ENCODE data around the gene APC2. TPM values are rescaled to one million over a fixed set of nuclear protein-coding genes. Genes with fewer than 3 reads are reported as not detected.

APC2 gene
- total RNA-seq, 1 experiment from 2014 or later: 1.4 TPM

DNA sequence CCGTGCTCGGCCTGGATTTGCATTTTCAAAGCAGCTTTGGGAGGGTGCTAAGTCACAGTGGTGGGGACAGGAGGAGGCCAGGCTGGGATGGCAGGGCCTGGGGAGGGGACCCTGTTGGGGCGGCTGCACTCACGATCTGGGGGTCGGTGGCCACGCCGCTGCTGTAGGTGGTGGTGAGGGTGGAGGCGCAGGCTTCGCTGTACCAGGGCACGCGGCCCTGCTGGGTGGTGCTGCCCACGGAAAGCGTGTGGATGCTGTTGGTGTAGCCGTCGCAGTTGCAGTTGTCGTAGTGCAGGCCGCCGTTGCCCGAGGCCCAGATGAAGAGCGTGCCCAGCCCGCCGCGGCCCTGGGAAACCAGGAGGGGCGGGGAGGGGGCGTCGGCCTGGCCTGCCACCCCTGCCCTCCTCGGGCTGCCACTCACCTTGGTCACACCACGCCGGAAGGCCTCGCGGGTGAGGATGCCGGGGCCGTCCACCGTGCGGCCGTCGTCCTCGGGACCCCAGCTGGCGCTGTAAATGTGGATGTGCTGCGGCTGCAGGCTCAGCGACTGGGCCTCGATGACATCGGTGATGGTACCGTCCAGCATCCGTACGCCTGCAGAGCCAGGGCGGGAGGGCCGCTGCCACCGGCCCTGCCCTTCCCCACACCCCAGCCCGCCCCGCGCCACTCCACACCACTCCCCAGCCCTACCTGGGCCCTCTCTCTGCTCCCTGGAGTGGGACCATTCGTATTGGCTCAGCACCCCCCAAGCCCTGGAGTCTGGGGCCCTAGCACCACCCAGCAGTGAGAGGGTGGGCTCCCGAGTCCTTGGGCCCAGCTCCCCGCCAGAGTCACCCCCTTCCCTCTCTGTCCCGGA, 37.0 kb downstream of the APC2 start:
- ATAC-seq (no peak), DNase-seq (no peak)
- H3K9me3 ChIP-seq (ENCODE audit: low read length): no peaks in the 10 kb centered on the region
- ChIA-PET POLR2A (ENCODE audit: unreplicated experiment) (no interaction called here), CTCF (no interaction called here)
- no peaks in the 10 kb centered on the region for H3F3A ChIP-seq (ENCODE audit: low read length, unreplicated experiment)
- H3K27ac ChIP-seq (ENCODE audit: low read length): no peak overlapping the region
- no peaks in the 10 kb centered on the region for H4K20me1 ChIP-seq (ENCODE audit: low read length)
- H3K4me3 ChIP-seq (ENCODE audit: low read length): no peak overlapping the region
- no peak overlapping the region for H2AFZ ChIP-seq (ENCODE audit: low read length)
- H3K27me3 ChIP-seq (ENCODE audit: low read length): no peaks in the 10 kb centered on the region
- H3K79me2 ChIP-seq (ENCODE audit: low read length): 0 out of 2 replicates have a peak, but pooled peaks cover 2% of the 10 kb centered on the region
- no peak overlapping the region for H3K9ac ChIP-seq (ENCODE audit: low read length)
- H3K9me2 ChIP-seq (replicated peaks; ENCODE audit: low read length): no peaks in the 10 kb centered on the region
- BruUV-seq (replicated peaks): no TSS peak
- 0 out of 2 replicates have a peak, but pooled peaks cover 3% of the 10 kb centered on the region for H3K4me1 ChIP-seq (ENCODE audit: insufficient read depth, low read length)
- intact Hi-C loops (cut with micrococcal nuclease): no loop called here
- no peak for TF ChIP-seq EZH2 (IDR thresholded peaks at IDR 0.05; ENCODE audit: low read length, unreplicated experiment)
- TF ChIP-seq, protein P1, sequence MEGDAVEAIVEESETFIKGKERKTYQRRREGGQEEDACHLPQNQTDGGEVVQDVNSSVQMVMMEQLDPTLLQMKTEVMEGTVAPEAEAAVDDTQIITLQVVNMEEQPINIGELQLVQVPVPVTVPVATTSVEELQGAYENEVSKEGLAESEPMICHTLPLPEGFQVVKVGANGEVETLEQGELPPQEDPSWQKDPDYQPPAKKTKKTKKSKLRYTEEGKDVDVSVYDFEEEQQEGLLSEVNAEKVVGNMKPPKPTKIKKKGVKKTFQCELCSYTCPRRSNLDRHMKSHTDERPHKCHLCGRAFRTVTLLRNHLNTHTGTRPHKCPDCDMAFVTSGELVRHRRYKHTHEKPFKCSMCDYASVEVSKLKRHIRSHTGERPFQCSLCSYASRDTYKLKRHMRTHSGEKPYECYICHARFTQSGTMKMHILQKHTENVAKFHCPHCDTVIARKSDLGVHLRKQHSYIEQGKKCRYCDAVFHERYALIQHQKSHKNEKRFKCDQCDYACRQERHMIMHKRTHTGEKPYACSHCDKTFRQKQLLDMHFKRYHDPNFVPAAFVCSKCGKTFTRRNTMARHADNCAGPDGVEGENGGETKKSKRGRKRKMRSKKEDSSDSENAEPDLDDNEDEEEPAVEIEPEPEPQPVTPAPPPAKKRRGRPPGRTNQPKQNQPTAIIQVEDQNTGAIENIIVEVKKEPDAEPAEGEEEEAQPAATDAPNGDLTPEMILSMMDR (conservative IDR thresholded peaks at IDR 0.05; ENCODE audit: low read depth, low read length): no peak
- no peak for TF ChIP-seq EZH2phosphoT487 (IDR thresholded peaks at IDR 0.05; ENCODE audit: borderline replicate concordance, low read length)
- H3K36me3 ChIP-seq (ENCODE audit: low read depth, low read length): no peaks in the 10 kb centered on the region
- no peak overlapping the region for H3K4me2 ChIP-seq (ENCODE audit: low read length)

DNA sequence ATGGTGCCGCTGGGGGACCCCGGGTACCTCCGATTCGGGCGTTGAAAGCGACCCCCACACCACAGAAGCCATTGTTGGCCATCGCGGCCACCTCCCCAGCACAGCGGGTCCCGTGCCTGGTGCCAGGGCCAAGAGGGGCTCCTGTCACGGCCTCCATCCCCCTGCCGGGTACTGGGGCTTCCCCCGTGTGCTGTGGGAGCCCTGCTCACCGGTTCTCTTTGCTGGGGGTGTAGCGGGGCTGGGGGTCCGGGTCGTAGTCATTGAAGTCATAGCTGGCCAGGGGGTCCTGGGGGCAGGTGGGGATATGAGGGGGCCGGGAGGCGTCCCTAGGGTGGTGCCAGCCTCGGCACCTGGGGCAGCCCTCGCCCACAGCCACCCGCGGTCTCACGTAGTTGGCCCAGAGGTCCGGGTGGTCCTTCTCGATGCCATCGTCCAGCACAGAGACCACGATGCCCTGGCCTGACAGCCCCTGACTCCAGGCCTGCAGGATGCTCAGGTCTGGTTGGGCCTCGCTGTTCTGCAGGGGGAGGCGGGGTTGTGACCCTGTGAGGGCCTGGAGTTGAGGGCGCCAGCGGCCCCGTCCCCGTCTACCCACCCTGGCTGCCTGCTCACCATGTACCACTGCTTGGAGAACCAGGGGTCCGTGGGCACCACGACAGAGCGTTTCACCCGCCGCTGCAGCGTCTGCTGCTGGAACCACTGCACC, 37.8 kb downstream of the APC2 start:
- Histone ChIP-seq H3F3A (ENCODE audit: low read length, unreplicated experiment) (no peaks in the 10 kb centered on the region), H3K4me3 (ENCODE audit: low read length) (no peak overlapping the region), H2AFZ (ENCODE audit: low read length) (no peak overlapping the region), H3K9me3 (ENCODE audit: low read length) (no peaks in the 10 kb centered on the region), H3K79me2 (ENCODE audit: low read length) (0 out of 2 replicates have a peak, but pooled peaks cover 3% of the 10 kb centered on the region), H3K27me3 (ENCODE audit: low read length) (no peaks in the 10 kb centered on the region), H4K20me1 (ENCODE audit: low read length) (no peaks in the 10 kb centered on the region), H3K4me1 (ENCODE audit: insufficient read depth, low read length) (peaks cover 11% of the 10 kb centered on the region), H3K4me2 (ENCODE audit: low read length) (no peak overlapping the region), H3K9me2 (replicated peaks; ENCODE audit: low read length) (no peaks in the 10 kb centered on the region), H3K36me3 (ENCODE audit: low read depth, low read length) (no peaks in the 10 kb centered on the region), H3K9ac (ENCODE audit: low read length) (no peak overlapping the region), H3K27ac (ENCODE audit: low read length) (no peak overlapping the region)
- no TSS peak for BruUV-seq (replicated peaks)
- POLR2A ChIA-PET (ENCODE audit: unreplicated experiment): no interaction called here
- DNase-seq: no peak
- CTCF ChIA-PET: no interaction called here
- ATAC-seq: no peak
- intact Hi-C loops (cut with micrococcal nuclease): no loop called here
- TF ChIP-seq EZH2phosphoT487 (IDR thresholded peaks at IDR 0.05; ENCODE audit: borderline replicate concordance, low read length): no peak

DNA sequence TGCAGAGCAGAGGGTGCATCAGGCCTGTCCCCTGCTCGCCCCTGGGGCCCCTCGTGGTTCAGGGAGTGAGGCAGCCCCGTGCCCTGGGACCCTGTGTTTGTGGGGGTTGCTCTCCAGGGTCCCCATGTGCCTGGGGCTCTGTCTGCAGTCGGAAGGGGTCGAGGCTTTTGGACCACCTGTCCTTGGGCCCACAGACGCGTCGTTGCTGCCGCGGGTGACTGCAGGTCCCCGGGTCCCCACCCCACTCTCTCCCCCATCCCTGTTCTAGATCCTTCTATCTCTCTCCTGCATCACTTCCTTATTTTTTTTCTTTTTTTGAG, 38.3 kb downstream of the APC2 start:
- Histone ChIP-seq H2AFZ (ENCODE audit: low read length) (no peak overlapping the region), H3F3A (ENCODE audit: low read length, unreplicated experiment) (no peaks in the 10 kb centered on the region), H3K9me2 (replicated peaks; ENCODE audit: low read length) (no peaks in the 10 kb centered on the region), H3K4me1 (ENCODE audit: insufficient read depth, low read length) (peaks cover 12% of the 10 kb centered on the region), H3K9ac (ENCODE audit: low read length) (no peak overlapping the region), H3K4me3 (ENCODE audit: low read length) (no peak overlapping the region), H3K4me2 (ENCODE audit: low read length) (no peak overlapping the region), H3K36me3 (ENCODE audit: low read depth, low read length) (no peaks in the 10 kb centered on the region), H3K27ac (ENCODE audit: low read length) (no peak overlapping the region), H4K20me1 (ENCODE audit: low read length) (no peaks in the 10 kb centered on the region), H3K27me3 (ENCODE audit: low read length) (no peaks in the 10 kb centered on the region), H3K9me3 (ENCODE audit: low read length) (no peaks in the 10 kb centered on the region), H3K79me2 (ENCODE audit: low read length) (0 out of 2 replicates have a peak, but pooled peaks cover 3% of the 10 kb centered on the region)
- ATAC-seq (no peak), DNase-seq (no peak)
- intact Hi-C loops (cut with micrococcal nuclease): no loop called here
- ChIA-PET POLR2A (ENCODE audit: unreplicated experiment) (no interaction called here), CTCF (no interaction called here)
- no peak for TF ChIP-seq EZH2 (IDR thresholded peaks at IDR 0.05; ENCODE audit: low read length, unreplicated experiment)
- TF ChIP-seq EZH2phosphoT487 (IDR thresholded peaks at IDR 0.05; ENCODE audit: borderline replicate concordance, low read length): no peak
- TF ChIP-seq, protein P1 (conservative IDR thresholded peaks at IDR 0.05; ENCODE audit: low read depth, low read length): no peak
- no TSS peak for BruUV-seq (replicated peaks)

All from PC-3 (cell line).